HepG2 (cell line): ENCODE data around the gene RFC2.

Source experiments
- CTCF ChIP-seq: sonication (generic); formaldehyde crosslinking; IDR thresholded peaks from 2 replicates; pipeline ENCODE4 v1.5.0; 2020; ENCODE audit warnings: mild to moderate bottlenecking, missing genetic modification reagents, moderate library complexity
- GLI4 ChIP-seq: sonication (generic); formaldehyde crosslinking; IDR thresholded peaks from 2 replicates; pipeline ENCODE4 v1.5.1; 2020; ENCODE audit warnings: missing genetic modification reagents, mild to moderate bottlenecking, moderate library complexity, borderline replicate concordance
- HDAC1 ChIP-seq: sonication (generic); formaldehyde crosslinking; IDR thresholded peaks from 2 replicates; pipeline ENCODE4 v1.5.1; 2020; ENCODE audit warnings: mild to moderate bottlenecking, missing genetic modification reagents
- MATR3 ChIP-seq: sonication (generic); formaldehyde crosslinking; IDR thresholded peaks from 2 replicates; pipeline ENCODE4 v1.4.0; 2020; ENCODE audit warnings: missing genetic modification reagents
- POLR2A ChIP-seq, 2 experiments: IDR thresholded peaks; 2 replicates each; pipeline ENCODE4 v1.6.1; 2011; ENCODE audit warnings: low read depth in 2 of 2, low read length in 2 of 2, mild to moderate bottlenecking in 1 of 2, moderate library complexity in 1 of 2; ENCODE audit not compliant: insufficient read depth in 1 of 2
- PPARG ChIP-seq: conservative IDR thresholded peaks from 2 replicates; pipeline ENCODE4 v1.6.1; 2016; ENCODE audit warnings: missing biosample characterization, missing genetic modification reagents
- PREB ChIP-seq: sonication (generic); formaldehyde crosslinking; IDR thresholded peaks from 2 replicates; pipeline ENCODE4 v1.4.0; 2020; ENCODE audit warnings: missing genetic modification reagents
- SRF ChIP-seq: IDR thresholded peaks from 2 replicates; pipeline ENCODE4 v1.6.1; 2011; ENCODE audit warnings: mild to moderate bottlenecking, low read depth, low read length, moderate library complexity
- ZNF562 ChIP-seq: sonication (generic); formaldehyde crosslinking; IDR thresholded peaks from 2 replicates; pipeline ENCODE4 v1.8.0; 2022; ENCODE audit warnings: missing genetic modification reagents, borderline replicate concordance
- ZSCAN30 ChIP-seq: sonication (generic); formaldehyde crosslinking; IDR thresholded peaks from 2 replicates; pipeline ENCODE4 v1.5.0; 2020; ENCODE audit warnings: mild to moderate bottlenecking, missing genetic modification reagents
- TF ChIP-seq, protein P1 (sequence below): sonication (generic); formaldehyde crosslinking; conservative IDR thresholded peaks from 2 replicates; pipeline ENCODE4 v1.5.0; 2020; ENCODE audit warnings: missing genetic modification reagents

DNA sequence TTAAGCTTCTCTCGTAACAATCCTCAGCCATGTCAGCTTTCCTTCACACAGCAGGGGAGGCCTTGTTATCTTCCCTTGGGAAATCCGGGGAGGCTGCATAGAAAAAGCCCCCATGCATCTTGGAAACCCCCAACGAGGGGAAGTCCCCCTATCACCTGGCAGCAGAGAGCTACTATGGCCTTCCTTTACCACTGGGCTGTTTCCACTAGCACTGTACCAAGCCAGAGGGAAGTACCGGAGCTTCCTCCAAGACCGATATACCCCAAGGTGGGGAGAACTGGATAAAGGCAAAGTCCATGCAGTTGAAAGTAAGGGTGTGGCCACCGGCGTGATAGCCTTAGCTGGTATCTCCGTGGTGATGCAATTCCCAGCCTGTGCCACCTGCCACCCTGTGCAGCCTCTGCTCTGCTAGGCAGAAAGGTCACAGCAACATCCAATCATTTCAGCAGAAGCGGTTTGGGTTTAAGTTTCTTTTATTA lies 30.6 kb upstream of the RFC2 start:
- TF ChIP-seq CTCF (CRISPR knock-in tag) (no peak), PREB (CRISPR knock-in tag) (no peak), HDAC1 (CRISPR knock-in tag) (no peak), SRF (no peak), PPARG (CRISPR knock-in tag) (no peak), GLI4 (CRISPR knock-in tag) (no peak), POLR2A (IDR thresholded peaks at IDR 0.05; ENCODE audit: insufficient read depth in 1 of 2, low read depth in 2 of 2, low read length in 2 of 2) (no peak), MATR3 (CRISPR knock-in tag) (no peak), ZSCAN30 (CRISPR knock-in tag) (no peak), ZNF562 (CRISPR knock-in tag) (no peak)
- TF ChIP-seq, protein P1, sequence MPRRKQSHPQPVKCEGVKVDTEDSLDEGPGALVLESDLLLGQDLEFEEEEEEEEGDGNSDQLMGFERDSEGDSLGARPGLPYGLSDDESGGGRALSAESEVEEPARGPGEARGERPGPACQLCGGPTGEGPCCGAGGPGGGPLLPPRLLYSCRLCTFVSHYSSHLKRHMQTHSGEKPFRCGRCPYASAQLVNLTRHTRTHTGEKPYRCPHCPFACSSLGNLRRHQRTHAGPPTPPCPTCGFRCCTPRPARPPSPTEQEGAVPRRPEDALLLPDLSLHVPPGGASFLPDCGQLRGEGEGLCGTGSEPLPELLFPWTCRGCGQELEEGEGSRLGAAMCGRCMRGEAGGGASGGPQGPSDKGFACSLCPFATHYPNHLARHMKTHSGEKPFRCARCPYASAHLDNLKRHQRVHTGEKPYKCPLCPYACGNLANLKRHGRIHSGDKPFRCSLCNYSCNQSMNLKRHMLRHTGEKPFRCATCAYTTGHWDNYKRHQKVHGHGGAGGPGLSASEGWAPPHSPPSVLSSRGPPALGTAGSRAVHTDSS (CRISPR knock-in tag), result no peak
